KOPT-K1 (cell line): Measurements from ENCODE around the gene MACROD2.

ENCODE experiments used
- H3K27ac ChIP-seq: fragments of 200-600 bp; sonication (generic); 2 replicates; pipeline ENCODE4 v1.5.1; 2016; ENCODE audit warnings: antibody characterized with exemption, mild to moderate bottlenecking, low read depth, low read length; ENCODE audit not compliant: poor library complexity, severe bottlenecking
- H3K36me3 ChIP-seq: fragments of 200-600 bp; sonication (generic); 2 replicates; pipeline ENCODE4 v1.5.1; 2017; ENCODE audit warnings: antibody characterized with exemption, mild to moderate bottlenecking, low read length, moderate library complexity; ENCODE audit not compliant: insufficient read depth
- H3K9me3 ChIP-seq: fragments of 200-600 bp; sonication (generic); 2 replicates; pipeline ENCODE4 v1.5.1; 2017; ENCODE audit warnings: antibody characterized with exemption, low read length, mild to moderate bottlenecking; ENCODE audit not compliant: insufficient read depth, poor library complexity, severe bottlenecking

Gene MACROD2

GRCh38 chr20:16018881-16019280 lies 2023.6 kb downstream of the MACROD2 start:
- no peaks in the 10 kb centered on the region for H3K36me3 ChIP-seq
- no peak overlapping the region for H3K27ac ChIP-seq
- H3K9me3 ChIP-seq = no peaks in the 10 kb centered on the region

GRCh38 chr20:16020971-16021370 lies 2025.7 kb downstream of the MACROD2 start:
- Histone ChIP-seq H3K9me3 (no peaks in the 10 kb centered on the region), H3K36me3 (no peaks in the 10 kb centered on the region), H3K27ac (no peak overlapping the region)

- H3K9me3 ChIP-seq = no peaks in the 10 kb centered on the region
- no peaks in the 10 kb centered on the region for H3K36me3 ChIP-seq
- H3K27ac ChIP-seq = no peak overlapping the region
These were observed 2029.8 kb downstream of the MACROD2 start for GRCh38 chr20:16025084-16025483.

- H3K9me3 ChIP-seq = no peaks in the 10 kb centered on the region
- H3K27ac ChIP-seq = no peak overlapping the region
- no peaks in the 10 kb centered on the region for H3K36me3 ChIP-seq
These were observed 2032.4 kb downstream of the MACROD2 start for GRCh38 chr20:16027686-16028085.

GRCh38 chr20:16028923-16029322 lies 2033.6 kb downstream of the MACROD2 start:
- Histone ChIP-seq H3K36me3 (no peaks in the 10 kb centered on the region), H3K27ac (no peak overlapping the region)

GRCh38 chr20:16030253-16030652 lies 2034.9 kb downstream of the MACROD2 start:
- H3K9me3 ChIP-seq = no peaks in the 10 kb centered on the region

More at GRCh38 chr20:16028923-16029322, 2033.6 kb downstream of the MACROD2 start:
- H3K9me3 ChIP-seq = no peaks in the 10 kb centered on the region

GRCh38 chr20:16035576-16035975 lies 2040.3 kb downstream of the MACROD2 start:
- no peak overlapping the region for H3K27ac ChIP-seq
- no peaks in the 10 kb centered on the region for H3K36me3 ChIP-seq
- H3K9me3 ChIP-seq = no peaks in the 10 kb centered on the region

More at GRCh38 chr20:16030253-16030652, 2034.9 kb downstream of the MACROD2 start:
- Histone ChIP-seq H3K36me3 (no peaks in the 10 kb centered on the region), H3K27ac (no peak overlapping the region)

- Histone ChIP-seq H3K9me3 (no peaks in the 10 kb centered on the region), H3K27ac (no peak overlapping the region)
These were observed 2041.0 kb downstream of the MACROD2 start for GRCh38 chr20:16036331-16036730.

GRCh38 chr20:16040742-16041141 lies 2045.4 kb downstream of the MACROD2 start:
- Histone ChIP-seq H3K9me3 (no peaks in the 10 kb centered on the region), H3K36me3 (no peaks in the 10 kb centered on the region), H3K27ac (no peak overlapping the region)

More at GRCh38 chr20:16036331-16036730, 2041.0 kb downstream of the MACROD2 start:
- no peaks in the 10 kb centered on the region for H3K36me3 ChIP-seq

- Histone ChIP-seq H3K27ac (no peak overlapping the region), H3K36me3 (no peaks in the 10 kb centered on the region), H3K9me3 (no peaks in the 10 kb centered on the region)
These were observed 2047.4 kb downstream of the MACROD2 start for GRCh38 chr20:16042731-16043130.

GRCh38 chr20:16043931-16044330 lies 2048.6 kb downstream of the MACROD2 start:
- H3K9me3 ChIP-seq = no peaks in the 10 kb centered on the region
- H3K36me3 ChIP-seq = no peaks in the 10 kb centered on the region
- no peak overlapping the region for H3K27ac ChIP-seq

- Histone ChIP-seq H3K9me3 (no peaks in the 10 kb centered on the region), H3K27ac (no peak overlapping the region), H3K36me3 (no peaks in the 10 kb centered on the region)
These were observed 2053.6 kb downstream of the MACROD2 start for GRCh38 chr20:16048876-16049275.

- Histone ChIP-seq H3K27ac (no peak overlapping the region), H3K36me3 (no peaks in the 10 kb centered on the region), H3K9me3 (no peaks in the 10 kb centered on the region)
These were observed 2054.3 kb downstream of the MACROD2 start for GRCh38 chr20:16049529-16050093.

- Histone ChIP-seq H3K36me3 (no peaks in the 10 kb centered on the region), H3K9me3 (no peaks in the 10 kb centered on the region), H3K27ac (no peak overlapping the region)
These were observed 2055.1 kb downstream of the MACROD2 start for GRCh38 chr20:16050366-16050765.

- H3K9me3 ChIP-seq = no peaks in the 10 kb centered on the region
- no peaks in the 10 kb centered on the region for H3K36me3 ChIP-seq
- no peak overlapping the region for H3K27ac ChIP-seq
These were observed 2056.7 kb downstream of the MACROD2 start for GRCh38 chr20:16051968-16052367.

GRCh38 chr20:16052456-16052855 lies 2057.1 kb downstream of the MACROD2 start:
- no peak overlapping the region for H3K27ac ChIP-seq
- no peaks in the 10 kb centered on the region for H3K9me3 ChIP-seq
- H3K36me3 ChIP-seq = no peaks in the 10 kb centered on the region
